HG02642 (cell line): ENCODE results near the gene EPN2.
"Not testable (repeated sequence)": the region's sequence is repeated elsewhere in the genome, so short reads cannot be mapped to it uniquely, and the experiment has no call there.

Source experiments
- ATAC-seq: cut with Tn5 transposase; IDR thresholded peaks from one replicate; pipeline ENCODE4 v1.9.1; 2021; ENCODE audit warnings: mild to moderate bottlenecking; ENCODE audit not compliant: unreplicated experiment, poor library complexity

The EPN2 gene

DNA sequence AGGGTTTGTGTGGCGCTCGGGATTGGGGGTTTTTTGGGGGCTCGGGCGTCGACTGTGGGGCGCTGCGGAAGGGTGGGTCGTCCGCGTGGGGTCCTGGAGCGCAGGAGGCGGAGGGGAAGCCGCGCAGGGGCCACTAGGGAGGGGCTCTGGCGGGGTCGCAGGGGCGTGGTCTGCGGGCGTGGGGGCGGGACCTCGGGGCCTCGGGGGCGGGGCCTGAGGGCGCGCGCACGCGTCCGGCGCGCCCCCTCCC is at the start of gene EPN2:
Gene EPN2, plus strand, starts transcription at position 228 of the 250 bp plus-strand sequence. CDS start 45,754 bp downstream, outside the sequence.
- not testable (repeated sequence) for ATAC-seq

DNA sequence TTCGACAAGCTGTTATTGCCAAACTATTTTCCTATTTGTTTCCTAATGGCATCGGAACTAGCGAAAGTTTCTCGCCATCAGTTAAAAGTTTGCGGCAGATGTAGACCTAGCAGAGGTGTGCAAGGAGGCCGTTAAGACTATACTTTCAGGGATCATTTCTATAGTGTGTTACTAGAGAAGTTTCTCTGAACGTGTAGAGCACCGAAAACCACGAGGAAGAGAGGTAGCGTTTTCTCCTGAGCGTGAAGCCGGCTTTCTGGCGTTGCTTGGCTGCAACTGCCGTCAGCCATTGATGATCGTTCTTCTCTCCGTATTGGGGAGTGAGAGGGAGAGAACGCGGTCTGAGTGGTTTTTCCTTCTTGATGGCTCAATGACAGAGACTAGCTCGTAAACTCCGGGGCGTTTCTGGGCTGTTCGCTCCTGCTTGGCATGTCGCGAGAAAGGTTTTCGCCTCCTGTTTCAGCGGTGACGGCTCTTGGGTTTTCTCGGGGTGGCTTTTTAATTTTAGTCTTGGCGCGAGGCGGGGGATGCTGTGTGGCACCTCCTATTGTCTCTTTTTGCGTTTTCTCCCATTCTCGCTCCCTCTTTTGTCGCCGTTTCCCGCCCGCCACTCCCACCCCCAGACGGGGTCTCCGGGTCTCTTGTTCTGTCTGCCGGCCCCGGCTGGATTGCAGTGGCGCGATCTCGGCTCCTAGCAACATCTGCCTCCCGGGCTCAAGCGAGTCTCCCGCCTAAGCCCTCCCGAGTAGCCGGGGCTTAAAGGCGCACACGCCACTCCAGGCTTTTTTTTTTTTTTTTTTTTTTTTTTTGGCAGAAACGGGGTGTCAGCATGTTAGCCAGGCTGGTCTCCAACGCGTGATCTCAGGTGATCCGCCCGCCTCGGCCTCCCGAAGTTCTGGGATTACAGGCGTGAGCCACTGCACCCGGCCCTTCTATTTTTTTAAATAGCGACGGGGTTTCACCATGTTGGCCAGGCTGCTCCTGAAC is 49.0 kb upstream of the EPN2 start:
- peak; percentile 56 for ATAC-seq

DNA sequence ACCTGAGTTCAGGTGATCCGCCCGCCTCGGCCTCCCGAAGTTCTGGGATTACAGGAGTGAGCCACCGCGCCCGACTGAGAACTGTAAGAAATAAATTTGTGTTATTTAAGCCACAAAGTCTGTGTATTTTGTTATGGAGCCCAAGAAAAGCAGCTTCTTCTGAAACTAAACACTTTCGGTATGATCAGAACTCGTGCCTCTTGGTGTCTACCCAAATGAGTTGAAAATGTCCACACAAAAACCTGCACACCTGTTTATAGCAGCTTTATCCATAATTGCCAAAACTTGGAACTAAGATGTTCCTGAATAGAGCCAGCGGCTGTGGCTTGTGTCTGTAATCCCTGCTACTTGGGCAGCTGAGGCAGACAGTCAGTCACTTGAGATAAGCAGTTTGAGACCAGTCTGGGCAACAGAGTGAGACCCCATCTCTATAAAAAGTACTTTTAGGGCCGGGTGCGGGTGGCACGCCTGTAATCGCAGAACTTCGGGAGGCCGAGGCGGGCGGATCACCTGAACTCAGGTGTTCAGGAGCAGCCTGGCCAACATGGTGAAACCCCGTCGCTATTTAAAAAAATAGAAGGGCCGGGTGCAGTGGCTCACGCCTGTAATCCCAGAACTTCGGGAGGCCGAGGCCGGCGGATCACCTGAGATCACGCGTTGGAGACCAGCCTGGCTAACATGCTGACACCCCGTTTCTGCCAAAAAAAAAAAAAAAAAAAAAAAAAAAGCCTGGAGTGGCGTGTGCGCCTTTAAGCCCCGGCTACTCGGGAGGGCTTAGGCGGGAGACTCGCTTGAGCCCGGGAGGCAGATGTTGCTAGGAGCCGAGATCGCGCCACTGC is 48.1 kb upstream of the EPN2 start:
- peak; percentile 69 for ATAC-seq

- ATAC-seq = not testable (repeated sequence)
Observed at GRCh38 chr17:19189781-19190405, 47.3 kb upstream of the EPN2 start.

- ATAC-seq = peak; percentile 94
Observed at GRCh38 chr17:19196382-19197204, 40.6 kb upstream of the EPN2 start.

DNA sequence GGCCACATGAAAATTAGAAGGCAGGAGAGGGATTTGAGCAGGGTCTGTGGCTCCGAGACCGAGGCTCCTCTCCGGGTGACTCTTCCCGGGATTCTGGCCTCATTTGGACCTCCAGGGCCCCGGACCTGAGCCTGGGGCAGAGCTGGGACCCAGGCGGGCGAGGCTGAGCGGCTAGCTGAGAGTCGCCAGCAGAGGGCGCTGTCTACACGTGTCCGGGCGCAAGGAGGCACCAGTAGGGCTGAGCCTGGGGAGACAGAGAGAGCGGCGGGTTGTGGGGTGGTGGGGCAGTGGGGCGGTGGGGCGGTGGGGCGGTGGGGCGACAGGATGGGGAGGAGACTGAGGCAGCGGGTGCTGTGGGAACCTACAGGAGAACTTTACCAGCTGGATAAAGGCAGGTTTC is 34.7 kb upstream of the EPN2 start:
- ATAC-seq = peak; percentile 77

GRCh38 chr17:19203429-19203828 is 33.7 kb upstream of the EPN2 start:
- ATAC-seq = not testable (repeated sequence)

GRCh38 chr17:19215074-19215860 is 21.9 kb upstream of the EPN2 start:
- not testable (repeated sequence) for ATAC-seq

DNA sequence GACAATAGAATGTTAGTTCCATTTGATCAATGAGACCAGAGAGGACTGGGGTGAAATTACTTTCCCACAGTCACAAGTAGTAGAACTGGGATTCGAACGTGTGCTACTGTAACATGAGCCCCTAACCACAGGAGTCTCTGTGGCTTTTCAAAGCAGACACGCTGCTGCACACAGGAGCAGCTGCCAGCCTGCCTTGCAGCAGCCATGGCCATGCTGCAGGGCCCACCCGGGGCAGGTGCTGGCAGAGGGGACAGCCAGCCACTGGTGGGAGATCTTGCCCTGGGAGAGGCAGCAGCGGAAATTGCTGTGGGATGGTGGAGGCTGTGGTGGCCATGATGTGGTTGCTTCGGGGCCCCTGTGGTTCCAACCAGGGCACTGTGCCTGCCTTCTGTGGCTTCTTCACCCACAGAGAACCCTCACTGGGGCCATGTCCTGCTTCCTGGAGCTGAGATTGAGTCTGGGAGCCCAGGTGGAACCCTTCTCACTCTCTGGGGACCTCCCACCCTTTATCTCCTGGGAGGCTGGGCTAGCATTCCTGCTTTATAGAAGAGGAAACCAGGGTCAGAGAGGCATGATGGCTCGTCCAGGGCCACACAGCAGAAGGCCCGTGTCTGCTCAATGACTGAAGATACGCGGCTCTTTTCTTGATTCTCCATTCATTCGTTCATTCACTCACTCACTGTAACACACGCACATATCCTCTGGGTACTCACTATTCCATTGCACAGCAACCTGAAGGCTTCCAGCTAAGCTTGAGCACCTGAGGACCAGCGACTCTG is 20.8 kb upstream of the EPN2 start:
- not testable (repeated sequence) for ATAC-seq

DNA sequence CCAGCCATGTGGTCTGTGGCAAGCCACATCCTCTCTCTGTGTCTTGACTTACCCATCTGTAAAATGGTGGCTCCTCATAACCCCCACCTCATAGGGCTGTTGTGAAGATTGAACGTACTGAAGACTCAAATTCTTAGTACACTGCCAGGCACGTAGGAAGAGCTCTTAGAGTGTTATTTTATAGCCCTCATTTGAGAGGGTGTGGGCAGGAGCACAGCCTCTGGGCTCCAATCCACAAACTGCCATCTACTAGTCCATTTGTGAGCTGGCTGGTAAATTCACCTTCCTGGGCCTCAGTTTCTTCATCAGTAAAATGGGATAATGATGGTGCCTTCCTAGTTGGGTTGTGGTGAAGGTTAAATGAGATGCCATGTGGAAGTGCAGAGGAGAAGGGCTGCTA is 18.3 kb upstream of the EPN2 start:
- not testable (repeated sequence) for ATAC-seq

DNA sequence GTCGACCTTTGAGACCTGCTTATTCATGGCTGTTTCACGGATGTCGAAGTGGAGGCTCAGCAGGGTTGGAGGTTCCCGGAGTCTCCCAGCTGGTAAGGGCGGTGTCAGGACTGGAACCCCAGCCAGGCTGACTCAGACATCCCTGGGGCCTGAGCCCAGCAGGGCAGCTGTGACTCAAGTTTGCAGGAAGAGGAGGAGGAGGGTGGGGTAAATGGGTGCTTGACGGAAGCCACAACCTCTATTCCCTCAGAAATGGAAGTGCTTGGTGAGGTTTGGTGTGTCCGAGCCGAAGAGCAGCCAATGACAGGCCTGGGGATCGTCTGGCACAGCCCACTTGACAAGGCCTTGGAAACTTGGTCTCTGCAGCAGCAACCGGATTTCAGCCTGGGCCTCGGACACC is 17.8 kb upstream of the EPN2 start:
- ATAC-seq = not testable (repeated sequence)

DNA sequence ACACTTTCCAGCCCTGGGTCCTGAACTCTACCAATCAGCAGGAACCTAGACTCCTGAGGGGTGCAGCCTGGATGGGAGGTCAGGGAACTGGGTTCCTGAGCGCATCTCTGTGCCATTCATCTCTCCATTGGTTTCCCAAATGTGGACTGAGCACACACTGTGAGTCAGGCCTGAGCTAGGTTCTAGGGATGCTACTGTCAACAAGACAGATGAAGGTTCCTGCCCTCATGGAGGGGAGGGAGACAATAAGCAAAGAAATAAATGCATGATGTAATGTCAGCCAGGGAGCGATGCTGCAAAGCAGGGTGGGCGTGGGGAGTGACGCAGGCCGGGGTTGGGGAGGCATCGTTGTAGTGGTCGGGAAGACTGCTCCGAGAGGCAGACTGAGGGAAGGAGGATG is 17.0 kb upstream of the EPN2 start:
- not testable (repeated sequence) for ATAC-seq

DNA sequence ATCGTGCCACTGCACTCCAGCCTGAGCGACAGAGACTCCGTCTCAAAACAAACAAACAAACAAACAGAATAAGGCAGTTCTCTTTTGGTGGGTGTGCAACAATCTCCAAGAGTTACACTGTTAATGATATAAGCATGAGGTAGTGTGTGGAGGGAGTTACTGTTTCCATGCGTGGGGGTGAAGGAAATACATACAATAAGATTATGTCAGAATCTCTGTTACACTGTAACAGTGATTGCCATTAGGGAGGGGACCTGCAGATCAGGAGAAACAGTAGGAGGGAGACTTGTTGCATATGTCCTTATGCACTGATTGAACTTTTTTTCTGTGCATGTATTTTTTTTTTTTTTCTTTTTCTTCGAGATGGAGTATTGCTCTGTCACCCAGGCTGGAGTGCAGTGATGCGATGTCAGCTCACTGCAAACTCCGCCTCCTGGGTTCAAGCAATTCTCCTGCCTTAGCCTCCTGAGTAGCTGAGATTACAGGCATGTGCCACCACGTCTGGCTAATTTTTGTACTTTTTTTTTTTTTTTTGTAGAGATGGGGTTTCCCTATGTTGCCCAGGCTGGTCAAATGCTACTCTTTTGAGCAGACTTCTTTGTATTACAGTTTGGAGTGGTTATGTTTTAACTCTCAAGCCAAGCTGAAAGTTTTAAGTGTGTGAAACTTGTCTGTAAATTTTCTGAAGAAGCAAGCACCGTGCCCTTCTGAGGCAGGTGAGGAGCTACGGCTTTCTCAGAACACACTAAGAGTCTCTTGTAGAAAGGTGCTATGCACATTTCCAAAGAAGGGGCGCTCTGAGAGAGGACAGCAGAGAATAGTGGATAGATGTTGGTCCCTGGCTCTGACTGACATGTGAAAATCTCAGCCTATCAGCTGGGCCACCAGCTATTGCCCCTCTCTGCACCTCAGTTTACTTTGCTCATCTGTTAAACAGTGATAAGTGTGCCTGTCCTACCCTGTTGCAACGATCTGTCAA is 10.3 kb upstream of the EPN2 start:
- ATAC-seq = not testable (repeated sequence)

- ATAC-seq = not testable (repeated sequence)
Observed at GRCh38 chr17:19234676-19235075, 2.5 kb upstream of the EPN2 start.

- ATAC-seq = peak; percentile 47
Observed at GRCh38 chr17:19236351-19237138, 621 bp upstream of the EPN2 start.

- peak; percentile 79 for ATAC-seq
Observed at GRCh38 chr17:19237389-19238166, 412 bp downstream of the EPN2 start.
